Stimulated activated CD4-positive, alpha-beta T cell treated with anti-CD3 and anti-CD28 coated beads, TNF-alpha, amount 100 ng/mL, for 48 hours (primary cell): Measurements from ENCODE around the gene DSC1.

Experiments used
- DNase-seq, 3 donors: peaks; one replicate each; pipeline ENCODE4 v3.0.0-alpha.2; 2020; ENCODE audit warnings: low read depth in 3 of 3

Gene DSC1

DNA sequence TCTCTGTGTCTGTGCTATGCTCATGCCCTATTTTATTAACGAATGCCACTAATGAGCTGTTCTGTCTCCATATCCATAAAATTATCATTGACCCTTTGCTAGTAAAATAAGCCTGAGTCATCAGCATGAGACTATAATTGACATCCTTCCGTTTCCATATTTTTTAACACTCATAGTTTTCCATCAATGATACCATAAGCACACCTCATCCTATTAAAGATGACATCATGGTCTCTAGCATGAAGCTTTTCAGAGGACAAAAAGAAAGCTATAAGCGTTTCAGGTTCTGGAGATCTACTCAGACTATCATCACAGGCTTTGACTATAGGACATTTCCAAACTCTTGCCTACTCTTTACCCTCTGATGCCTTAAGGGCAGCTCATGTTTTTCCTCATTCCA lies 59.2 kb downstream of the DSC1 start:
- no peak for DNase-seq

DNA sequence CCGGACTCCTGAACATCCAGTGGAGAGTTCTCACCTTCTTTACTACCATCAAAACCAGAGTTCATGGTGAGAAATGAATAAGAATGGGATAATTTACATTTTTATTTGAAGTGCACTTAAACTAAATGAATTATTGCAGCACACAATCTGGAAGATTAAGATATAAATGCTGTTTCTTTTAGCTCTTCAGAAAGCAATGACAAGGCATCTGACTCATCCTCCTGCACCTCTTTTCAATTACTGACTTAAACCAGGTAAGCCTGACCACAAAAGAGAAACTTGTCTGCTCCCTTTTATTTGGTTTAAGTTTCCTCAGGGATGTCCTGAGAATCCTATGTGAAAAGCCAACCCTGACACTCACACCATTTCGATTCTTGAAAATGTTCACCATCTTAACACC lies 59.7 kb downstream of the DSC1 start:
- no peak for DNase-seq

DNA sequence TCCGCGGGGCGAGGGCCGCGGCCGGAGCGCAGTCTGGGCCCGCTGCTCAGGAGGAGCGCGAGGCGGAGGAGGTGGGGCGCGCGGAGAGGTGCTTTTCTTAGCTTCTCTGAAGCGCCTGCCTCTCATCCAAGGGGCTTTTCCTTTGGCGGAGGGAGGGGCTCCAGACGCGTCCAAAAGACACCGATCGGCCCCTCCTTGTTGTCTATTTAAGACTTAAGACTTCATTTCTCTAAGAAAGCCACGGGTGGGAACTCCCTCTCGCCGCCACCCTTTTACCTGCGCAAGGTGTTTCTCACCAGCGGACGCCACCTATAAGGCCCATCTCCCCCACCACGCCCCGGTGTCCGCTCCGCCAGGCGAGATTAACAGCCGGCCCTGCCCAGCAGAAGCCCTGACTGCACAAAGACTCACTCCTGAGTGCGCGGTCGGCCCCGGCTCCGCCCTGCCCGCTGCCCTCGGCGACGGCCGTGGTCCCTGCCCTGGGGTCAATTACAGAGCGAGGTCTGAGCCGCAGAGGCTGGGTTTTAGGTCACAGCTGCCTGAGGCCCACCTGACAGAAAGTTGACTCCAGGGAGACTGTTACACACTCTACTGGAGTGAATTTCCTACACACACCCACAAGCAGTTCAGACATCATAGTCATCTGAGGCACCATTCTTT lies 60.5 kb downstream of the DSC1 start, which contains the start of gene DSC2:
Gene DSC2, minus strand, starts transcription at position 397 of the 660 bp plus-strand sequence. CDS start 450 bp downstream, outside the sequence.
- no peak for DNase-seq

DNA sequence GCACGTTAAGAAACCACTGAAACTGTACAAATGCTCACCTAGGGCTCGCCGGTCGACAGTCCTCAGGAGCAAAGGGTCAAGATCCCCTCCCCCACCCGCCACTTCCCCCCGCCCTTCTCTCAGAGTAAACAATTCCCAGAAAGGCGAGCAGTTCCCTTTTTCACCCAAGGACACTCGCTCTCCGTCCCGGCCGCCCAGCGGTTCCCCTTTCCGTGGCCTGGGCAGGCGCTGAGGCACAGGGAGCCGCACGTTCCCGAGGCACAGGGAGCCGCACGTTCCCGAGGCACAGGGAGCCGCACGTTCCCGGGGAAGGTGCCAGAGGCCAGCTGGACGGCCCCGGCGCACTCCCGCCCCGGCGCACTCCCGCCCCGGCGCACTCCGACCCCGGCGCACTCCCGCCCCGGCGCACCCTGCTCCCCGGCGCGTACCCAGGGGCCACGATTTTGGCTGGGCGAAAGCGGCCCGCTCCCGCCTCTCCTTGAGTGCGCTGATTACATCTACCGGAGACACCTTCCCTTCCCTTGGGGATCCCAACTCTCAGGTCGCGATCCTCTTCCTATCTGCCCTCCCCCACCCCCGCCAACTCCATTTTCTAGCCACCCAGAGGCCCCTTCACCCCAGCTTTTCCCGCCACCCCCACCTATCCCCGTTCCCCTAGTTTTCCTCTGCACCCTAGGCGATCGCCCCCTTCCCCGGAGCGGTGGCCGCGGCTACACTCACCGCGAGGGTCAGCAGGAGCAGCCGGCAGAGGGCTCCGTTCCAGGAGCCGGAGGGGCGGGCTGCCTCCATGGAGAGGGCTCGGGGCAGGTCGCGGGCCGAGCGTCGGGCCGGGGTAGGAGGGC lies 61.3 kb downstream of the DSC1 start:
- no peak for DNase-seq

DNA sequence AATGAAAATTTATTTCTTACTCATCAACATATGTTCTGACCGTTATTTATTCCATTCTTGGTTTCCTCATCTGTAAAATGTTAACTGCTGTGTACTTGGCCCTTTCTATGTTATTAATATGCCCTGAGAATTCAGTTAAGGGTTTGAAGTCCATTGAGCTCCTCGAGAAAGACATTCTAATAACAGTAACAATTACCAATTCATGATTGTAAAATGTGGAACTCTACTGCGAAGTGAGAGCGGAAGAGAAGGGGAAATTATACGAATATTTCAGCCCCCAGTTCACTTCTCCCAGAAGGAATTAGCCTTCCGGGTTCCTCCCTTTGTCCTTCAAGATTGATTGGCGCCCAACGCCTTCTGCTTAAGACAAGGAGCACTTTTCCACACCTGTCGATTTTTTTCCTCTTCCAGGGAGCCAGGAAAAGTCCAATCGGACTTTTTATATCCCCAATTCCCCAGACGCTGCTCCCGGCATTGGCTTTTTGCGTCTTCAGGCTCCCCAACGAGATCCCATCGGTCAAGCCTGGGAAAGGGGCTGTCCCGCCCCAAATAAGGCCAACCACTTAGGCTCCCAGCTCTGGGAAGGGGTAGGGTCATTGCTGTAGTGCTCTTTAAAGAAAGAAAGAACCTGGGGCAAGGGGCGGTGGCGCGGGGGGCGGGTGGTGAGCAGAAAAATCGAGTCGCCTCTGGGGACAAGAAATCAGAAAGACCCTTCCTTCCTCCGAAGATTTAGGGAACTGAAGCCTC lies 62.0 kb downstream of the DSC1 start:
- no peak for DNase-seq

DNA sequence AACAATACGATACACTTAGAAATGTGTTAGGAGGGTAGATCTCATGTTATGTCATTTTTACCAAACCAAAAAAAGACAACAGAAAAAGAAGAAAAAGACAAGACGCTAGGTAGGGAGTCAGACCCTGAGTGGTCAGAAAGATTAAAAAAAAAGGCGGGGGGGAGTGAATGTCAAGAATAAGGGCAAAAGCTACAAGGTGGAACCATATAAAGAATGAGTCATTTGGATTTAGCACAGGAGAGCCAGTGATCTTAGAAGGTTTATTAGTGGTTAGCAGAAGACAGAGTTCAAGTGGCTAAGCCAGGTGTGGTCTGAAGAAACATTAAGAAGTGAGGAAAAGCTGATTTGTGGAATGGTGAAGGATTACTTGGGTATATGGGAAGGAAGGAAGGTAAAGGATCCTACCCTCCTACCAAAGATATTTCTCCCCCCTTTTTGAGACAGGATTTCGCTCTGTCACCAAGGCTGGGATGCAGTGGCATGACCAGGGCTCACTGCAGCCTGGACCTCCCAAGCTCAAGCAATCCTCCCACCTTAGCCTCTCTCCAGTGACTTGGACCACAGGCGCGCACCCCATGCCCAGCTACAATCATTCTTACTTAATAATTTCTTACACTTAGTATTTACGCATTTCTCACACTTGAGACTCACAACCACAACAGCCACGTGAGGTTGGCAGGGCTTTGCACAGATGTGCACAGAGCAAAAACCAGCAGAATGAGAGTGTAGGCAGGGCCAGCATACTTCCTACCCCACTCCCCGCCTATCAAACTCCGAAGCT lies 63.0 kb downstream of the DSC1 start:
- no peak for DNase-seq

DNA sequence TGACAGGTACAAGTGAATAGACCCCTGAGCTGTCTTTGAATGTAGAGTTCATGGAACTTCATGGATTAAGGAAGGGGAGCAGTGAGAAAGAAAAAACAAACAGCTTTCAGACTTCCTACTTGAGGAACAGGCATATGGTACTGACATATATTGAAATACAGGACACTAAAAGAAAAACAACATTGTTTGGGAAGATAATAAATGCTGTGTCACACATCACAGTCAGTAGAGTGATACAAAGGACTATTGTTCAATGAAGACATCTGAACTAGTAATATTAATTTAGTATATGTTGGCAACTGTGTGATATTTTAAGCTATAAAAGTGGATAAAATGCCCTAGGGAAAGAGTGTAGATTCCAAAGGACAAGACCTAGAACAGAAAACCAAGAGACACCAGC lies 63.8 kb downstream of the DSC1 start:
- no peak for DNase-seq

DNA sequence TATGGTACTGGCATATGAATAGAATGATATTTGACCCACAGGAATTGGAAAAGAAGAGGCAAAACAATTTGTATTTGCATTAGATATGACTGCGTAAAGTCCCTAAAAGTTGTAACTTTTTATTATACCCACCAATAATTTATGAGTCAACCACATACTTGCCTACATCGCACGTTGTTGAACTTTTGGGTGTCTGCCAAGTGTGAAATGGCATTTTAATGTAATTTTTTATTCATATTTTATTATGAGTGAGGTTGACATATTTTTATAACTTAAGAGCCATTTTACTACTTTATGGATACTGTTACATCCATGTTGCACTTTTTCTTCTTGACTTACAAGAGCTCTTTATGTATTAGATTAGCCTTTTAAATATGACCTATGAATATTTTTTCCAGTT lies 65.0 kb downstream of the DSC1 start:
- DNase-seq = no peak

DNA sequence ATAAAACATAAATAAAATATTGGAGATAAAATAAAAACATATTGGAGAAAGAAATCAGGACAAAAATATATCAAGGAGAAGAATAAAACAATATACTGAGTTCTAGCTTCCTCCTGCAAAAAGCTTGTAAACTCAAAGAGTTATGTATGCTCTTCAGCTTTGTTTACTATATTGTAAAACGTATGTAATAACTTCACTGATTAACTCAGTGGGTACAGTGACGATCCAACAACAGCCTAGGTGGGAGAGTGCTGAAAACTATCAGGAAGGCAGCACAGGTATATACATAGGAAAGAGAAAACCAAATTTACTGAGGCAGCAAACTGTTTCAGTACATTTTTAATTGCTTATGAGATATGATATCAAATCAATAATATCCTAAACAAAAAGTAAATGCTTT lies 68.8 kb downstream of the DSC1 start:
- DNase-seq = no peak

DNA sequence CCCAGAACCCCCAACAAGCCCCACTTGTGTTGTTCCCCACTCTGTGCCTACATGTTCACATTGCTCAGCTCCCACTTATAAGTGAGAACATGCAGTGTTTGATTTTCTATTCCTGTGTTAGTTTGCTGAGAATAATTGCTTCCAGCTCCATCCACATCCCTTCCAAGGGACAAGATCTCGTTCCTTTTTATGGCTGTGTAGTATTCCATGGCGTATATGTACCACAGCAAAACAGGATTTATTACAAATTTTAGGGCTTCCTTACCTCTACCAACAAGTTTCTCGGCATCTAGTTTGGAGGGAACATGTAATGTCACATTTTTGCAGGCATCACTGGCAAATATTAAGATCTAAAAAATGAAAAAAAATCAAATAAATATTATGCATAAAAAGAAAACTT lies 69.4 kb downstream of the DSC1 start:
- DNase-seq = no peak

DNA sequence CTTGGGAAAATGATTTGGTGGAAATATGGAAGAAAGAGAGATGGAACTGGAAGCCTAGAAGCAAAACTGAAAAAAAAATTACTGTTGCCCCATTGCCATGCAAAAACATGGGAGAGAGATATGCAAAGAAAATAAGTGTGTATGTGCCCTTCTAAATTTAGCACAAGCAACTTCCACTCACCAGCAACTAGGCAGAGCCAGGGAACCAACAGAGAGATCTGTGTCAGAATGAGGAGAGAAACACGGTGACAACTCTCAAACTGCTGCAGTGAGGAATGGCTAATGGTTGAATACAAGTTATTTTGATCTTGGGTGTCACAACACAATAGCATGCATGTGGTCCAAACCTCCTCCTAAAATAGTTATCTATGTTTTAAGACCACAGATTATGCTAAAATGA lies 71.3 kb downstream of the DSC1 start:
- DNase-seq = no peak

DNA sequence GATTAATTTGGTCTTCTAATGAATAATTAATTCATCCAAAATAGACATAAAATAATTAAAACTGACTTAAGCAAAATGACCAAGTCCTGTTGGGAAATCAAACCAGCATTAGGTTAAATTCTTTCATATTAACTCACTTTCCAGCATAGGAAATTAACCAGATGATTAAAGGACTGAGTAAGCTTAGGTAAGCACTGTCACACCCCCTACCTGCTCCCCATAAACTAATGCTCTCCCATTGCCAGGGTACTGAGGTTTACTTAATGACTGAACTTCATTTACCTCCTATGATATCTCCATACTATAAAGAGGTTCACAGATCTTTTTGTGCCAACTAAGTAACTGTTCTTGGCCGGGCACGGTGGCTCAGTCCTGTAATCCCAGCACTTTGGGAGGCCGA lies 74.1 kb downstream of the DSC1 start:
- no peak for DNase-seq

DNA sequence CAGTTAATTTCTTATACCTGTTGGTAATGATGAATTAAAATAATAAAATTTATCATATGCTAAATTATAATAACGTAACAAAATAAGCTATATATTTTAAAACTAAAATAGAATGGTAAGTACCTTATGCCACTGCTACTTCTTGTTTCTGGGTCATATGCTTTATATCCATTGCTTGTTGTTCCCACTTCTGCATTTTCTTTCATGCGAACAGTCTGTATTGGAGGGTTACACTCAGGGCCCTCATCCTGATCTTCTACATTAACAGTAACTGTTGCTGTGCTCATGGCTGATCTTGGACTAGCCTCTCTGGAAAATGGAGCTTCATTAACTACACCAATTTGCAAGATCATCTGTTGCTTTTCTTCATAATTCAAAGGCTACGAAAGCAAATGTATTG lies 82.7 kb downstream of the DSC1 start:
- no peak for DNase-seq
